NCI-H187 (cell line): ENCODE data around the gene LRFN2.

Source experiments
- DNase-seq, 2 experiments: peaks; one replicate each; lab custom pipeline; 2025; lab: John Stamatoyannopoulos, UW

The LRFN2 gene

DNA sequence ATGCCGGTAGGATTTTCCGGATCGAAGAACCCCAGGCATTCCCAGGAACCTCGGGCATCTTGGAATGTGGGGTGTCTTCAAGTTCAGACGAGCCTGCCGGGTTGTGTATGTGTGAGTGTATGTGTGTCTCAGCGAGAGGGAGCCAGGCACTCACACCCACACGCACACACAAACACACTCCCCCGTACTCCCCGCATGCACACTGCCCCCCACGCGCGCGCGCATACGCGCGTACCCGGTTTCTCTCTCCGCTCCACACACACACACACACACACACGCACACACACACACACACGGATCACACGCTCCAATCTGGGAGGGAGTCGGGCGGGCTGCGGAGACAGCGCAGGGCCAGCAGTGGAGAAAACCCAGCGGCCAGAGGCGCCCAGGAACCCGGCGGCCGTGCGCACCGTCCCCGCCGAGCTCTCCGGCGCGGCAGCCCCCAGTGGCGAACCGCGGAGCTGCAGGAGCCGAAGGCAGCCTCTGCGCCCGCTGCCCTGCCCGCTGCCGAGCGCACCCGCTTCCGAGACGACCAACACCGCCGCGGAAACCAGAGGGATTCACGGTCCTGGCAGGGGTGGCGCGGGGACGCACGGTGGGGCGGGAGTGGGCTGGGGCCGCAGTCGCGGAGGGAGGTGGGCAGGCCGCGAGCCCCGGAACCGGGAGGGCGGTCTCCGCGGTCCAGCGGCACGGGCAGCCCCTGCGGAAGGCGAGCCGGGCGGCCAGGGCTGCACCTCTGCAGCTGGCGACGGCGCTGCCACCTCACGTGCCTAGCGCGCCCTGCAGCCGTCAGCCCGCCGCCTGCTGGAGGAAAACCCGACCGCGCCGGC, at the start of gene LRFN2:
TSS of gene LRFN2 (minus strand) at position 125 of the 830 bp plus-strand sequence.
- peak; percentile 58 to 59 for DNase-seq

DNA sequence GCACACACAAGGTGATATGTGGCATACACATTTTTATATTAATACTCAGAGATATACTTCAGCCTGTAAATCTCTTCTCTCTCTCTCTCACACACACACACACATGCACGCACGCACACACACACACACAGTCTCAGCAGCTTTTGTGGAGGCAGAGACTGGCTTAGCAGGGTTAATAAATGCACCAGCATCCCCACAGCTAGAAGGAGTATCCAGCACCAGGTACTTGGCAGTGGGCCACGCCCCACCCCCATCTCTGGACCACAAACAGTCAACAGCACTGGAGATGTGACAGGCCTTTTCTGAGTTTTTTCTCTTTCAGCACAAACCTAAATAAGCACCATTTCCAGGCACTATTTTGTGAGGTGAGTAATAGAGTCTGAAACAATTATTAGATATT, 47.3 kb upstream of the LRFN2 start:
- peak in 1 of 2 experiments; percentile 36 for DNase-seq

GRCh38 chr6:40631744-40632143, 44.6 kb upstream of the LRFN2 start:
- no peak for DNase-seq

DNA sequence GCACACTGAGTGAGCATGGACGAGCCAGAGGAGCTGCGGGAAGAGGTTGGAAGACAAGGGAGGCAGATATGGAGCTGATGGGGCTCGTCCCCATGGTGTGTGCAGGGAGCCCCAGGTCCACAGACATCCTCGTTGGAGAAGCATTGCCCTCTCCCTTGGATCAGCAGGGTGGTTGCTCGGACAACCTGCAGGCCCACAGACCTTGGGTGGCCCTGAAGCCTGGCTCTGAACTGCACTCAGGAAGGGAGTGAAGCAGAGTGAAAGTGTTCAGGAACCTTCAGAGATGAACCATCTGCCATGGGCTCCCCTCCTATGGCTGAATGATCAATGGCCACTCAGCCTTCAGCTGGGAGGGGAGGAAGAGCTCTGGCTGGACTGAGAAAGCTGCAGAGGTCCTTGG, 43.3 kb upstream of the LRFN2 start:
- DNase-seq: no peak

GRCh38 chr6:40630051-40630450, 42.9 kb upstream of the LRFN2 start:
- no peak for DNase-seq

- DNase-seq: no peak
Measured at GRCh38 chr6:40629463-40629862, 42.3 kb upstream of the LRFN2 start.

- DNase-seq: no peak
Measured at GRCh38 chr6:40627316-40627715, 40.2 kb upstream of the LRFN2 start.

- no peak for DNase-seq
Measured at GRCh38 chr6:40626886-40627285, 39.7 kb upstream of the LRFN2 start.

DNA sequence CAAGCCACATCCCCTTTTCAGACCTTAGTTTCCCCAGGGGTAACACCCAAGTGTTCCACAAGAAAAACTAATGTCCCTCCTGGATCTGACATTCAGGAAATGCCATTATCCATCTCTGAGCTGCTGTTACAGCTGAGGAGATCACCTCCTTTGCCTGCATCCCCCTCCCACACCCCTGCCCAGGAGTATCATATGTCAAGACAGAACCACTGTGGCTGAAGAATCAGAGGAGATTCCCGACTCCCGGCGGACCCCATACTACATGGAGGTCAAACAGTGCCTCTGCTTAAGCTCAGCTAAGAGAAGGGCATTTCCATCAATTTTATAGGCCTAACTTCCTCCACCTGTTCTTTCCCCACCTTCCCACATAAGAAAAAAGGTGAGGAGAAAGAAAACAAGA, 36.8 kb upstream of the LRFN2 start:
- DNase-seq: no peak

DNA sequence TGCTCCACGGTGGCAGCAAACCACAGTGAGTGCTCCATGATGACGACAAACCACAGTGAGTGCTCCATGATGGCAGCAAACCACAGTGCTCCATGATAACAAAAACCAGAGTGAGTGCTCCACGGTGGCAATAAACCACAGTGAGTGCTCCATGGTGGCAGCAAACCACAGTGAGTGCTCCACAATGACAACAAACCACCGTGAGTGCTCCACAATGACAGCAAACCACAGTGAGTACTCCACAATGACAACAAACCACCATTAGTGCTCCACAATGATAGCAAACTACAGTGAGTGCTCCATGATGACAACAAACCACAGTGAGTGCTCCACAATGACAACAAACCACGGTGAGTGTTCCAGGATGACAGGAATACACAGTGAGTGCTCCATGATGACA, 36.0 kb upstream of the LRFN2 start:
- DNase-seq: no peak

- no peak for DNase-seq
Measured at GRCh38 chr6:40620574-40621240, 33.5 kb upstream of the LRFN2 start.

GRCh38 chr6:40614671-40615070, 27.5 kb upstream of the LRFN2 start:
- no peak for DNase-seq

DNA sequence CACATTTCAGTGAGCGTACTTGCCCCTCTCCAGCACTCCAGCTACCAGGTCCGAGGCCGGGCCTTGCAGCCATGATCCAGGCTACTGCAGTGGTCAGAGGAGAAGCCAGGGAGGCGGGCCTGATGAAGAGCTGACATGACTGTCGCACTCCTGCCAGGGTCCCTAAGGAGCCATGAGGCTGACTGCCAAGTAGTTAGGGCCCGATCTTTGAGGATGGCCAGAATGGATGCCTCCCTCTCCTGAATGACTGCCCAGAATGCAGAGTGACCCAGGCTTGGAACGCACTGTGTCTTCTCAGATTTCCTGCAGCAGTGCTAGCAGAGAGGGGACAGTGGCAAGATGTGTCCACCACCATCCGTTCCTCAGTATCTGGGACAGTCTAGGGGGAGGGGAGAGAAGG, 24.7 kb upstream of the LRFN2 start:
- DNase-seq: no peak

- no peak for DNase-seq
Measured at GRCh38 chr6:40611434-40611833, 24.3 kb upstream of the LRFN2 start.

DNA sequence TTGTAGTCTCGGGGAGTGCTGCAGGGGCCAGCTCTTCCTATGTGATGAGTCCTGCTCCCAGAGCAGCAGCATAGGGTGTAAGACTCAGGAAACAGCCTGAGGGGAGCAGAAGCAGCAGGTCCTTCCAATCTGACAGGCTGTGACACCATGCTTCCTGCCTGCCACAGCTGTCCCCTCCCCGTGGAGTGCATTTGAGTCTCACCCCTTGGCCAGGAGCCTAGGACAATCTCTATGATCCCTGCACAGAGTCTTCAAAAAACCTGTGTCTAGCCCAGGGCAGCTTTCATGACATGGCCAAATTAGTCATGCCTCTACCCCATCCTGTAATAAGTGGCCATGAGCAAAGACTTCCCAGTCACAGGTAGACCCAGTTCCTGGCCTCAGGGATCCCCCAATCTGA, 23.1 kb upstream of the LRFN2 start:
- DNase-seq: no peak

DNA sequence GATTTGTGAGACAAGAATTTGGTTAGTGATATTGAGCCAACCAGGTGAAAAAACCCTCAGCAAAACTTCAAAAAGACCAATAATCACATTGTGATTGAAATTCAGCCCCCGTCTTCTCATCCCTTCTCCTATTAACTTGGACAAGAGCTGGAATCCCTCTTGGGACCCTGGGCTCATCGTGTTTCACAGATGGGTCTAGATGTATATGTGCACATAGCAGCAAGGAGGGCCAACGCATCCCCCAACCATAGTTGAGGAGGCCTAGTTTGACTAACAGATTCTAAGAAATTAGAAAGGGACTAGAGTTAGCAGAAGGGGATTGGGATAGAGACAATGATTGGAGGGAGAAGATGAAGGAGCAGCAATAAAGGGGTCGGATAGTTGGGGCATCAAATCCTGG, 19.8 kb upstream of the LRFN2 start:
- DNase-seq: no peak

DNA sequence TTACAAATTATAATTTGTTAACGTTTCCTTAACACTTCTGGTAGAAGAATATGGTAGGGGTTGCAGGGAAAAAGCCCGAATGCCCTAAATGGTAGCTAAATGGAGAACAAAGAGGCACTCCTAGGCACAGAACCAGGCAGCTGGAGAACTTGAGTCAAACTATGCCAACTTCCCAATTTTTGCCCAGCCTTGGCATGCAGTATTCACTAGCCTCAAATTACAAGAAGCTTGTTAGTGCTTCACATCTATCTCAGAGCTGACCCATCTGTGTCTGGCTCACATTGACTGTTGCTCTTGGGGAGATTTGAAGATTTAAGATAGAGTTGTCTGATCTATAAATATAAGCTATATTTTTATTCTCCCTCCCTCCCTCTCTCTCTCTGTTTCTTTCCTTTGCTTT, 19.4 kb upstream of the LRFN2 start:
- DNase-seq: no peak

DNA sequence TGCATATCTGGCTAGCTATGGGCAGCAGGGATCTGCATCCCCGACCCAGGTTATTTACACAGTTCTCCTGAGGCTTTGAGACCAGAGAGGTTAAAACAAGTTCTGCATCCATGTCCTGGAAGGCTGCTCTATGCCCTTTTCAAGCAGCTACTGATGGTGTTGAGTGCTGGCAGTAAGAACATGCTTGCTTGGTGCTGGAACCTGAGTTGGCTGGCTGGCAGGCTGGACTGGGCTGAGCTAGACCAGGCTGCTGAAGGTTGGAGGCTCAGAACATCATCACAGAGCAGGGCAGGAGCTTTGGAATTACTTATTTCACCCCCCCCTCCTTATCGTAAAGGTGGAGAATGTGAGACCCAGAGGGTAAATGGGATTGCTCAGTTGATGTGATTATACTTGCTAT, 16.9 kb upstream of the LRFN2 start:
- no peak for DNase-seq

DNA sequence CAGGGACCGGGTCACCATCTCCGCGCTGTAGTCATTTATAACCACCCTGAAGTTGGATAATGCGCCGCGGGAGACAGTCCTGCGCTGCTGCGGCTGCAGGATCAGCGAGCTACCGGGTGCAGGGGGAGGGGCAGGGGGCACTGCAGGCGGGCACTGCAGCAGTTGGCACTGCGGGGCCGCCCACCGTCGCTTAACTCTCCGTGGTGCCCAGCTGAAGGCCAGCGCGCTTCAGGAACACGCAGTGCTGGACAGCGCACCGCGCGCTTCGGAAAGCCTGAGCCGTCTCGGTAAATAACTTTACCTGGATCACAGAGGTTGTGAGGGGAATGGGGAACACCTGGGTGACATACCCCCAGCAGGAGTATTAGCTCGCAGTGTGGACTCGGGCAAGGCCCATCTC, 12.4 kb upstream of the LRFN2 start:
- DNase-seq: no peak

GRCh38 chr6:40598516-40598915, 11.4 kb upstream of the LRFN2 start:
- no peak for DNase-seq

DNA sequence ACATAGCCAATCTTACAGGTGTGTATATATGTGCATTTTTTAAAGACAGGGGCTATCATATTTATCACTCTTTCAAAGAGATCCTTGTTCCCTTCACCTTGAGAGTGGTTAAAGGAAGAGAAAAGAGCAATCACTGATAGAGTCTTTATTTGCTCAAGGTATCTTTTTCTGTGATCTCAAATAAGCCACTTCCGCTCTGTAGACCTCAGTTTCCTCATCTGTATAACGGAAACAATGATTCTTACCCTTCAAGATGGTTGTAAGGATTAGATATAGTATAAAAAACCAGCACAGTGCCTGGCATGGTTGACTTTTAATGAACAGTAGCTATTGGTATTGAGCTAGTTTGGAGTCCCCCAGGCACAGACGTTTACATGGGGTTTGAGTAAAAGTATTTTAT, 10.1 kb upstream of the LRFN2 start:
- DNase-seq: no peak

DNA sequence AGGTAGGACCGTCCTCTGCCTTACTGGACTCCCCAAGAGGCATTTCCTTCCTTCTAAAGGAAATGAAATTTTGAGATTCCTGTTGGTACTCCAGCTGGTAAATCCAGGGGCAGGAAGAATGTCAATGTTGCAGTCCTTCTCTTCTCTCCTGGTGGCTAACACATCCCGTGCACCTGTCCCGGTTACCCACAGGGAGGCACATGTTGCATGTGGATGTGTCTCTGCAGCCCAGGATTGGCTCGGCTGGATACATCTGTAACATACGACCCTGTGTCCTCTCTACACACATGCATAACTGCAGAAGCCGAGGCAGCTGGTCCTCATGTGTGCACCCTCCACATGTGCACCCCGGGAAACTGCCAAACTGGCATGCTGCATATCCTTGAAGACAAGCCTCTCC, 1.3 kb upstream of the LRFN2 start:
- no peak for DNase-seq

- DNase-seq: no peak
Measured at GRCh38 chr6:40588070-40588384, 863 bp upstream of the LRFN2 start.
